GM21529 (cell line): ENCODE measurements around the gene PLEKHA7.
A peak's percentile ranks its signal among the peaks of the same experiment; 100 is the strongest.
"Not testable (repeated sequence)": the region's sequence is repeated elsewhere in the genome, so short reads cannot be mapped to it uniquely, and the experiment has no call there.

Source experiments
- ATAC-seq: cut with Tn5 transposase; IDR thresholded peaks from one replicate; pipeline ENCODE4 v1.9.1; 2021; ENCODE audit not compliant: unreplicated experiment

PLEKHA7 gene, protein sequence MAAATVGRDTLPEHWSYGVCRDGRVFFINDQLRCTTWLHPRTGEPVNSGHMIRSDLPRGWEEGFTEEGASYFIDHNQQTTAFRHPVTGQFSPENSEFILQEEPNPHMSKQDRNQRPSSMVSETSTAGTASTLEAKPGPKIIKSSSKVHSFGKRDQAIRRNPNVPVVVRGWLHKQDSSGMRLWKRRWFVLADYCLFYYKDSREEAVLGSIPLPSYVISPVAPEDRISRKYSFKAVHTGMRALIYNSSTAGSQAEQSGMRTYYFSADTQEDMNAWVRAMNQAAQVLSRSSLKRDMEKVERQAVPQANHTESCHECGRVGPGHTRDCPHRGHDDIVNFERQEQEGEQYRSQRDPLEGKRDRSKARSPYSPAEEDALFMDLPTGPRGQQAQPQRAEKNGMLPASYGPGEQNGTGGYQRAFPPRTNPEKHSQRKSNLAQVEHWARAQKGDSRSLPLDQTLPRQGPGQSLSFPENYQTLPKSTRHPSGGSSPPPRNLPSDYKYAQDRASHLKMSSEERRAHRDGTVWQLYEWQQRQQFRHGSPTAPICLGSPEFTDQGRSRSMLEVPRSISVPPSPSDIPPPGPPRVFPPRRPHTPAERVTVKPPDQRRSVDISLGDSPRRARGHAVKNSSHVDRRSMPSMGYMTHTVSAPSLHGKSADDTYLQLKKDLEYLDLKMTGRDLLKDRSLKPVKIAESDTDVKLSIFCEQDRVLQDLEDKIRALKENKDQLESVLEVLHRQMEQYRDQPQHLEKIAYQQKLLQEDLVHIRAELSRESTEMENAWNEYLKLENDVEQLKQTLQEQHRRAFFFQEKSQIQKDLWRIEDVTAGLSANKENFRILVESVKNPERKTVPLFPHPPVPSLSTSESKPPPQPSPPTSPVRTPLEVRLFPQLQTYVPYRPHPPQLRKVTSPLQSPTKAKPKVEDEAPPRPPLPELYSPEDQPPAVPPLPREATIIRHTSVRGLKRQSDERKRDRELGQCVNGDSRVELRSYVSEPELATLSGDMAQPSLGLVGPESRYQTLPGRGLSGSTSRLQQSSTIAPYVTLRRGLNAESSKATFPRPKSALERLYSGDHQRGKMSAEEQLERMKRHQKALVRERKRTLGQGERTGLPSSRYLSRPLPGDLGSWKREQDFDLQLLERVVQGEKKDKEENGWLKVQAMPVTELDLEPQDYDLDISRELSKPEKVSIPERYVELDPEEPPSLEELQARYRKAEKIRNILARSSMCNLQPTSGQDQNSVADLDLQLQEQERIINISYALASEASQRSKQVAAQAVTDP

DNA sequence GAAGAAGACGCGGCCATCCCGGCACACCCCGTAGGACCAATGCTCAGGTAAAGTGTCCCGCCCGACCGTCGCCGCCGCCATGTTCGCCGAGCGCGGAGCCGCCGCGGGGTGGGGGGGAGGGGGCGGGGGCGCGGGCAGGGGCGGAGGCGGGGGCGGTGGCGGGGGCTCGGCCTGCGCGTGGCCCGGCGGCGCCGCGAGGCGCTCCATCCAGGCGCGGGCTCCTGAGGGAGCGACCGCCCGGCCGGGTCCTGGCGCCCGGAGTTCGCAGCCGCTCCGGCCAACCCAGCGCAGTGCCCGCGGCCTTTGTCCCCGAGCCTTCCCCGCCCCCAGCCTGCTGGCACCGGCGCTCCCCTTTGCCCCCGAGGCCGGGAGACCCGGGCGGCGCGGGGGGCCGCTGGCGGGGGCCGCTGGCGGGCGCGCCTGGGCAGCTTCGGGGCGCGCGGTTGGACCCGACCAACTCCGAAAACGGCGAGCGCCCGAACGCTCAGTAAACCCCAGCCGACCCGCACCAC, at the start of gene PLEKHA7:
PLEKHA7 (minus strand) TSS at position 94 of the 512 bp plus-strand sequence; CDS start at position 81, 13 bp downstream.
- ATAC-seq, result no peak

DNA sequence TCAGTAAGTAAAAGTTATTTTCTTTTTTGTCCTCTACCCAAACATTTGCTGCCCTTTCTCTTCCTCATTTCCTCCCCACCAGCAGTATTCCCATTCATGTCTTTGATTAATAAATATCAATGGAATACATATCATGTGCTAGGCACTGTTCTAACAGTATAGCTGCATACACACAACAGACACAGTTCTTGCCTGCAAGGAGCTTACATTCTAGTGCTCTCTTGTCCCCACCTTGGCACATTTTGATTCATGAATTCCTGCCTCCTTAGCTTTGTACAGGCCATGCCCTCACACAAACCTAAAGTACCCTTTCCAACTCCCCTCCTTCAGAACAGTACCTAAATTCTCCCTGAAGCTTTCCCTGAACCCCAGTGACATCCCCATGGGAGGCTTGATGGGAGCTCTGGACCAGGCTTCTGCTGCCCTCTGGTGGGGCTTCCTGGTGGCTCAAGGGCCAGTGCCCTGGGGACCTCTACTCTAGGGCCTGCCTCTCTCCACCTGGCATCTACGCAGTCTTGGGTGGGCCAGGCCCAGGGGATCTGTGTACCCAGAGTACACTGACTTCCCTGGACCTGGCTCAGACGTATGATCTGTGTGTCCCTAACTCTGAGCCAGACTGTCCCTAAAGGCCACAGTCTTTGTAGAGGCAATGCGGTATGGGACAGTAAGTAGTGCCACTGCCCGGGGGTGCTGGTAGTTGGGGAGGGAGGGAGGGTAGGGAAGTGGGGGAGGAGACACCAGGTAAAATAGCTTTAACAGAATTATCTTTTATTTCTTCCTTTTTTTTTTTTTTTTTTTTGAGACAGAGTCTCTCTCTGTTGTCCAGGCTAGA, 49.2 kb upstream of the PLEKHA7 start:
- ATAC-seq, result peak; percentile 81

DNA sequence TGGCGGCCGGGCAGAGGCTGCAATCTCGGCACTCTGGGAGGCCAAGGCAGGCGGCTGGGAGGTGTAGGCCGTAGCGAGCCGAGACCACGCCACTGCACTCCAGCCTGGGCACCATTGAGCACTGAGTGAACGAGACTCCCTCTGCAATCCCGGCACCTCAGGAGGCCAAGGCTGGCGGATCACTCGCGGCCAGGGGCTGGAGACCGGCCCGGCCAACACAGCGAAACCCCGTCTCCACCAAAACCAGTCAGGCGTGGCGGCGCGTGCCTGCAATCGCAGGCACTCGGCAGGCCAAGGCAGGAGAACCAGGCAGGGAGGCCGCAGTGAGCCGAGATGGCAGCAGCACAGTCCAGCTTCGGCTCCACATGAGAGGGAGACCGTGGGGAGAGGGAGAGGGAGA, 36.9 kb upstream of the PLEKHA7 start:
- not testable (repeated sequence) for ATAC-seq

DNA sequence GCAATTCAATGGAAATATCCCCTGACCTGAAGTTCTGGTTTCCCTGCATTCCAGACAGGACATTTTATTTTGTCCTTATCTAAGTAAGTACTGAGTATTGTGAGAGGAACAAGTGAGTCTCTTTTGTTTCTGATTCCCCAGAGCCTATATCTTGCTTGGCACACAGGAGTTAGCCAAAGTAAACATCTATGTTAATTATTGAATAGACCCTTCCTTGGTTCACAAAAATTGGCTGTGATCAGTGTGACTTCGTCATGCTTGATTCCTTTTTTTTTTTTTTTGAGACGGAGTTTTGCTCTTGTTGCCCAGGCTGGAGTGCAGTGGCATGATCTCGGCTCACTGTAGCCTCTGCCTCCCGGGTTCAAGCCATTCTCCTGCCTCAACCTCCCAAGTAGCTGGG, 34.3 kb upstream of the PLEKHA7 start:
- not testable (repeated sequence) for ATAC-seq

DNA sequence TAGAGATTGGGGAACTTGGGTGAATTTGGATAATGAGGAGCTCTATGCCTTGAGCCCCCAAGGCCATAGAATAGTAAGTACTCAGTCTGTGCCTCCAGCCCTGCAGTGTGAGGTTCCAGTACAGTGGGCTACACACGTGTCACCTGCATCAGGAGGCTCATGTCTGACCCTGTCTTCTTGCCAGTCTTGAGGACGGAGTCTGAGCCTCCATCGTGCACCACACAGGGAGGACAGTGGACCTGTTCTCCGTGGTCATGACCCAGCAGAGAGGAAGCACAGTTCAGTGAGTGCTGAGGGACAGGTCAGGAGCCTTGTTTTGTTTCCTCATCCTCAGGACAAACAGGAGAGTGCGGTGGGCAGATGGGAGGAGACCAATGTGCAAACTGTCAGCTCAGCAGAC, 32.5 kb upstream of the PLEKHA7 start:
- ATAC-seq, result no peak

DNA sequence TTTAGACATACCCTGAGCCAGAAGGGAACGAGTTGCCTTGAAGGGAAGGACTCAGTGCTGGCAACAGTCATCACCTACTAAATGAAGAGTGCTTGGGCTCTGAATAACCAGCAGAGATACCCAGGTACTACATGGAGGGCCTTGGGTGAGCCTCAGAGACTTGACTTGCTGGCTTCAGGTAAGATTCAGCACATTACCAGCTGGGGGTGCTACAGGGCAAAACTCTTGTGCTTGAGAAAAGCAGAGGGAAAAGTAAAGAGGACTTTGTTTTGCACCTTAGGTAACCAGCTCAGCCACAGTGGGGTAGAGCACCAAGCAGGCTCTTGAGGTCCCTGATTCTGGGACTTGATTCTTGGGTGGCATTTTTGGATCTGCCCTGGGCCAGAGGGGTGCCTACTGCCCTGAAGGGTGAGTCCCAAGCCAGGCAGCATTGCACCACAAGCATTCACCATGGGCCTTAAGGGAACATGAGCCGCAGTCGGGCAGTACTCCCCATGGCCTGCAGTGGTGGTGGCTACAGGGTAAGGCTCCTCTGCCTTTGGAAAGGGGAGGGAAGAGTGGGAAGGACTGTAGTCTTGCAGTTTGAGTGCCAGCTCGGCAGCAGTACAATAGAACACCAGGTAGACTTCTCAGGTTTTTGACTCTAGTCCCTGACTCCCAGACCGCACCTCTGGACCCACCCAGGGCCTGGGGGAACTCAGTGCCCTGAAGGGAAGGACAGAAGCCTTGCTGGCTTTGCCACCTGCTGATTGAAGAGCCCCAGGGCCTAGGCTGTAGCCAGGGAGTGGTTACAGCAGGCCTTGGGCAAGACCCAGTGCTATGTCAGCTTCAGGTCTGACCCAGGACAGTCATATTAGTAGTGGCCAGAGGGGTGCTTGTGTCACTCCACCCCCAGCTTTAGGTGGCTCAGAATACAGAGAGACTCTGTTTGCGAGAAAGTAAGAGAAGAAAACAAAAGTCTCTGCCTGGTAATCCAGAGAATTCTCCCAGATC, 22.7 kb upstream of the PLEKHA7 start:
- ATAC-seq, result no peak

DNA sequence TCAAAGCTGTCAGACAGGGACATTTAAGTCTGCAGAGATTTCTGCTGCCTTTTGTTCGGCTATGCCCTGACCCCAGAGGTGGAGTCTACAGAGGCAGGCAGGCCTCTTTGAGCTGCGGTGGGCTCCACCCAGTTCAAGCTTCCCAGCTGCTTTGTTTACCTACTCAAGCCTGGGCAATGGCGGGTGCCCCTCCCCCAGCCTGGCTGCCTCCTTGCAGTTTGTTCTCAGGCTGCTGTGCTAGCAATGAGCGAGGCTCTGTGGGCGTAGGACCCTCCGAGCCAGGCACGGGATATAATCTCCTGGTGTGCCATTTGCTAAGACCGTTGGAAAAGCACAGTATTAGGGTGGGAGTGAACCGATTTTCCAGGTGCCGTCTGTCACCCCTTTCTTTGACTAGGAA, 19.8 kb upstream of the PLEKHA7 start:
- ATAC-seq, result not testable (repeated sequence)

DNA sequence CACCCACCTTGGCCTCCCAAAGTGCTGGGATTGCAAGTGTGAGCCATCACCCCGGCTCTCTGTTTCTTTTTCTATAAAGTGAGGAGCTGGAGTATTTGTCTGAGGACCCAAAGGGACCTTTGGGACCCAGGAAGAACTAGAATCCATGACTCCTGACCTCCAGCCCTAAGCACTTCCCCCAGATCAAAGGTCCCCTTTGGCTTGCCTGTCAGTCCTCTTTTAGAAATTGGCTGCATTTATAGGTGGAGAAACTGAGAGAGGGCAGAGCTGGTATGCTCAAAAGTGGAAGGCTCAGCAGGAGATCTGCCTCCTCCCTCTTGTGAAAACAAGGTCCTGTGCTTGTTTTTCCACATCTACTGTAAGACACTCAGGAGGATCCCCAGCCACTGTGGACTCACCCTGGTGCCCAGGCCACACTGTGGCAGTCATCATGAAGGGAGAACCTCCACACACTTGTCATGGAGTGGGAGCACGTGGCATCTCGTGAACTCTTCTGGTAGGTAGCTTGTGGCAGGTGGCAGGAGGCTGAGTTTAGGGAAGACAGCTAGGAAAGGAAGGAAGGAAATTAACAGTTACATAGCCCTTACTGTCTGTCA, 12.4 kb upstream of the PLEKHA7 start:
- no peak for ATAC-seq

DNA sequence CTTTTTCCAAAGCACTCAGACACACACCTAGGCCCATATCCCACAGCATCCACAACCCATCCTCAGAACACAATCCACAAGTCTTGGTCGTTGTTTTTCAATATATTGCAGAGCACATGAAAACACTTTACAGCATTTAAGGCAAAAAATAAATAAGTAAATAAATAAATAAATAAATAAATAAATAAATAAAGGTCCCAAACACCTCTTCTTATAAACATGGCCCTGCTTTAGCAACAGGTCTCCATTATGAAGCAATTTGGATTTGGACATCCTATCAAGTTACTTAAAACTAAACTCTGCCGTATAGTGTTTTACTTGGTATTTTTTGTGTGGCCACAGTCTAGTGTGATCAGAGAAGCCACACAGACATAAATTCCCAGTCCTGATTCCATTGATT, 10.7 kb upstream of the PLEKHA7 start:
- no peak for ATAC-seq

DNA sequence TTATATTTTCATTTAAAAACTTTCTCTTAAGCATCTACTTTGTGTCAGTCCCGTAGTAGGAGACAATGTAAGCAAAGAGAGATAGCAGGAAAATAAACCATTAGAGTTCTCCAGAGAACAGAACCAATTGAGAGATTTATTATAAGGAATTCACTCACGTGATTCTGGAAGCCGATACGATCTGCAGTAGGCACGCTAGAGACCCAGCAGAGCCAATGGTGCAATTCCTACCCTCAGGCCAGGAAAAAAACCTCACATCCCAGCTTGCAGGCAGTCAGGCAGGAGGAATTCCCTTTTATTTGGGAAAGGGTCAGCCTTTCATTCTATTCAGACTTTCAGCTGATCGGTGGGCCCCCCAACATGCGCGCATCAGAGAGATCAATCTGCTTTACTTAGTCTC, 7.3 kb upstream of the PLEKHA7 start:
- ATAC-seq, result no peak

DNA sequence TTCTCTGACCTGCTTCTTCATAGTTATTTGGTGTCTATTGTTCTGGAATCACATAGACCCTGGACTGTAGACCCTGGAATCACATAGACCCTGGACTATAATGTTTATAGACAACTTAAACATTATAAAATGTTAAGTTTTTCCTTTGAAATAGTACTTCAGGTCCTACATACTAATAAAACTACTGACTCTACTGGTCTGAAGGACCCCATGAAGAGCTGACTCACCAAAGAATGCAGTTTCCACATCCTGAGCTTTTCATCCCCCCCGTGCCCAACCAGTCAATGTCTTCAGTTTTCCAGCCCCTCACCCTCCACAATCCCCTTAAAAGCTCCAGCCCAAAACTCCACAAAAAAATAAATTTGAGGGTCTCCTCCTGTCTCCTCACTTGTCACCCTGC, 6.6 kb upstream of the PLEKHA7 start:
- no peak for ATAC-seq

DNA sequence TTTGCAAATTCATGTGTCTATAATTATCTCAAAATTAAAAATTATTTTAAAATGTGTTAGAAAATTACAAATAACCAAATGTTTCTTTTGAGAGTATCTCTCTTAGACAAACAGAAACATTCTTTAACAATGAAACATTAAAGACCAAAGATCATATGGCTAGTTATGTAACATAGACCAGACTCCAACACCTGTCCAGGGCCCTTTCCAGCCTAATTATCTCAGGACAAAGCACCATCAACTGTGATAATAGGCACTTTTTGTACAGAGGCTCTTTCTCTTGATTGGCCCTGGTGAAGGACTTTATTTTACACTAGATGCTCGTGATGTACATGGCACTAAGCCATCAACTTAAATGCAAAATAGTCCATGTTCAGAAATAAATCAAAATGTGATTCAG, 5.0 kb upstream of the PLEKHA7 start:
- no peak for ATAC-seq

DNA sequence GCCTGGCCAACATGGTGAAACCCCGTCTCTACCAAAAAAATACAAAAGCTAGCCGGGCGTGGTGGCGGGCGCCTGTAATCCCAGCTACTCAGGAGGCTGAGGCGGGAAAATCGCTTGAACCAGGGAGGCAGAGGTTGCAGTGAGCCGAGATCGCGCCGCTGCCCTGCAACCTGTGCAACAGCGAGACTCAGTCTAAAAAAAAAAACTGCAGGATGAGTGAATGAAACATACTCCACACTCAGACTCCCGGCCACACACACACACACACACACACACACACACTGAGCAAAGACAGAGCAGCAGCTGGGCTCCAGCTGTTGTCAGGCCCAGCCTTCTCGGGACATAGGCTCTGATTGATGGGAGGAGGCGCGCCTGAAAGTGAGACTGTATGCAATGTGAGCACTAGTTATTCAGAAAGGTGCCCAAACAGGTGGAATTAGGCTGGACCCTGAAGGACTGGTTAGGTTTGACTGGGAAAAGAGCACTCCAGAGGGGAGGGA, 1.5 kb upstream of the PLEKHA7 start:
- ATAC-seq, result no peak

DNA sequence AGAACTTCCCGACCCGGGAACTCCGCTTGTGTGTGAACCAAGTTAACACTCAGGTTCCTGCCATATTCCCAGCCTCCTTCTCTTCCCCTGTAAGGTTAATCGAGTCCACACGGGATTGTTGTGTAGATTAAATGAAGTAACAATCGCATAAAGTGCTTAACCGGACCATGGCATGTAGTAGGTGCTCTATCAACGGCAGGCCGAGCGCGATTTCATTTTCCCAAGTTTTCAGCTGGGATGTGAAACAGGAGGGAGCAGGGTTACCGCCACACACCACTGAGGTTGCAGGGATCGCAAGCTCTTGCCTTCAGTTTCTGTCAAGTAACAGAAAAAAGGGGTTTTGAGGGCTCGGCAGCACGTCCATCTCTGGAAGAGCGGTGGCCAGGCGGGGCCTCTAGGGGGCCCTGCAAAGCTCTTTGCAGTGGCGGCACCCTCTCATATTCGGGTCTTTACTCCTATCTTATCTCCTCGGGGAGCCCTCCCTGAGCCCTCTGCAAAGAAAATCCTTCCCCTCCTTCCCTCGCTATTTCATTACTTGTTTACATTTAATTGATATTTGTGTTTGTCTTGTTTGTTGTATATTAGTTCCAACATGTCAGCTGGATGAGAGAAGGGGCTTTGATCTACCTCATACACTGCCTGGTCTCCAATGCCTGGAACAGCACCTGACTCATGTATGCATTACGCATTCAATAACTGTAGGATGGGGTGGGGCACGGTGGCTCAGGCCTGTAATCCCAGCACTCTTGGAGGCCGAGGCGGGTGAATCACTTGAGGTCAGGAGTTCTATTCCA, 816 bp upstream of the PLEKHA7 start:
- no peak for ATAC-seq

DNA sequence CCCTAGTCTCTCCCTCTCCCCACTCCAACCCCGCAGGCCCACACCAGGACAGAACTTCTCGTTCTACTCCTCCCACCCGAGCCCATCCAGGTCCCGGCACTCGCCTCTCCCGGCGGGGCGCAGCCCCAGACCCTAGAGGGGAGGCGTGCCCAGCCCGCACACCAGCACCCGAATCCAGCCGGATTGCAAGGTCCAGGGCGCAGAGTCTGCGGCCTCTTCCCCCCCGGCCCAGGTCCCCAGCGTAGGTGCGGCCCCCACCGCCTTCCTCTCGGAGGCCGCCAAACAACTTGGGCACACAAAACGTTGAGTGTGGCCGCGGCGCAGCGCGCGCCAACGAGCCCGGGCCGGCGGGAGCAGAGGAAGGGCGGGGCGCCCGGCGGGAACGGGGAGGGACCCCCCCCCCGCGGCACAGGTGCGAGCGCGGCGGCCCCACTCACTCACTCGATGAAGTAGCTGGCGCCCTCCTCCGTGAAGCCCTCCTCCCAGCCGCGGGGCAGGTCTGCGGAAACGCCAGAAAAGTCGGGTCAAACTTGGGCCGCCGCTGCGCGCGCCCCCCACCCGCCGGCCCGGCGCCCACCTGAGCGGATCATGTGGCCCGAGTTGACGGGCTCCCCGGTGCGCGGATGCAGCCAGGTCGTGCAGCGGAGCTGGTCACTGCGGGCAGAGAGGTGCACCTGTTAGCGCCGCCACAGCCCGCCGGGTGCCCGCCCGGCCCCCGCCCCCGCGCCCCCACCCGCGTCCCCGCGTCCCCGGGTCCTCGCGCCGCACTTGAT, 480 bp downstream of the PLEKHA7 start:
- no peak for ATAC-seq

DNA sequence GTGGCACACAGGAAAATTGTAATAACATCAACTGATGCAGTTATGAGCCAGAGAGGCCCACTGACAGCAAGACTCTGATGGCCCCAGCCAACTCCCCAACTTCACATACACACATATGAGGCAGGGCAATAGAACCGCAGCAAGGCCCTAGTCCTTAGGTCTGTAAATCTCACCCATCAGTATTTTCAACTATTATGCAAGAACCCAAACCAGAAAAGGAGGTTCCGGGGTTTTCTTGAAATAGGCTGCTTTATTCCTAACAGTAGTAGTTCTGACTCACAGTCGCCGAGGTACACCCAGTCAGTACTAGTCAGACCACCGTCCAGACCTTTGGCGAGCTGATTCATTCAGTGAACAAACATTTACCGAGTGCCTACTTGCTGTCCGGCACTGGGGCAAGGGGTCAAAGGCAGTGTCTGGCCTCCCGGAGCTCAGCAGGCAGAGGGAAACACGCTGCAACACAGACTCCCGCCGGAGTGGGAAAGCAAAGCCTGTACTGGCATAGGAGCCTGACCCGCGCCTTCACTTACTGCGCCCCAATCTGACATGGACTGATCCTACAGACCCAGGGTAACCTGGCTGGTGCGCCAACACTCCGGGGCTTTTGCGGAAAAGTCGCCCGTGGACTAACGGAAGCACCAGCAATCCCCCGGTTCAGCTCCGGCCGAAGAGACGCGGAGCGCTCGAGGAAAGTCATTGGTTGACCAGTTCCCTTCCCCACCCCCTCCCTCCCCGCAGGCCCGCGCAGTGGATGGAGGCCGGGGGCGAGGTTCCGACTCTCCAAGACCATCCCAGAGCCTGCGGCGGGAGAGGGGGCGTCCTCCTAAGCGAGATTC, 1.3 kb downstream of the PLEKHA7 start:
- no peak for ATAC-seq
